Liver (tissue), 9 donors: ENCODE data around the gene CCDC40. TPM values are rescaled to one million over a fixed set of nuclear protein-coding genes. Genes with fewer than 3 reads are reported as not detected.
"Not testable (repeated sequence)": the region's sequence is repeated elsewhere in the genome, so short reads cannot be mapped to it uniquely, and the experiment has no call there.

Source experiments
- DNase-seq: peaks from one replicate; pipeline ENCODE4 v3.0.0-alpha.2; 2017; ENCODE audit warnings: low spot score
- H3K27ac ChIP-seq, 2 donors: one replicate each; pipeline ENCODE4 v1.7.0; 2013; ENCODE audit warnings: inconsistent platforms in 2 of 2, low read length in 2 of 2, control low read depth in 1 of 2, low read depth in 1 of 2, mild to moderate bottlenecking in 1 of 2
- H3K27me3 ChIP-seq, 4 donors: one replicate each; pipeline versions ENCODE4 v1.6.1 to v1.7.0; 2013; ENCODE audit warnings: low read length in 3 of 4, inconsistent platforms in 1 of 4, mild to moderate bottlenecking in 1 of 4, moderate library complexity in 1 of 4; ENCODE audit not compliant: control insufficient read depth in 4 of 4, insufficient read depth in 4 of 4
- H3K36me3 ChIP-seq, 4 donors: one replicate each; pipeline versions ENCODE4 v1.6.1 to v1.7.0; 2013; ENCODE audit warnings: low read length in 3 of 4, mild to moderate bottlenecking in 3 of 4, low read depth in 1 of 4, moderate library complexity in 1 of 4; ENCODE audit not compliant: control insufficient read depth in 4 of 4, insufficient read depth in 3 of 4
- H3K4me1 ChIP-seq, 4 donors: one replicate each; pipeline versions ENCODE4 v1.6.1 to v1.7.0; 2013; ENCODE audit warnings: low read length in 3 of 4, mild to moderate bottlenecking in 3 of 4, moderate library complexity in 1 of 4; ENCODE audit not compliant: control insufficient read depth in 4 of 4, insufficient read depth in 4 of 4
- H3K4me3 ChIP-seq, 3 donors: one replicate each; pipeline versions ENCODE4 v1.6.1 to v1.7.0; 2013; ENCODE audit warnings: low read length in 3 of 3, control low read depth in 1 of 3, low read depth in 1 of 3, mild to moderate bottlenecking in 1 of 3
- H3K9ac ChIP-seq, 2 donors: one replicate each; pipeline ENCODE4 v1.7.0; 2013; ENCODE audit warnings: low read length in 2 of 2, mild to moderate bottlenecking in 2 of 2, moderate library complexity in 2 of 2, control low read depth in 1 of 2, low read depth in 1 of 2
- H3K9me3 ChIP-seq, 4 donors: one replicate each; pipeline versions ENCODE4 v1.6.1 to v1.7.0; 2013; ENCODE audit warnings: low read length in 3 of 4; ENCODE audit not compliant: control insufficient read depth in 4 of 4
- EGR1 ChIP-seq, 2 donors: IDR thresholded peaks; 2 replicates each; pipeline ENCODE4 v1.6.1; 2016 to 2018; ENCODE audit warnings: antibody characterized with exemption in 2 of 2, low read depth in 2 of 2
- FOXA1 ChIP-seq: IDR thresholded peaks from 2 replicates; pipeline ENCODE4 v1.6.1; 2016; ENCODE audit warnings: antibody characterized with exemption
- GABPA ChIP-seq, 2 donors: IDR thresholded peaks in 1 of 2; conservative IDR thresholded peaks in 1 of 2; 2 replicates each; pipeline ENCODE4 v1.6.1; 2016; ENCODE audit warnings: antibody characterized with exemption in 2 of 2, mild to moderate bottlenecking in 1 of 2, moderate library complexity in 1 of 2
- HNF4A ChIP-seq, 2 donors: conservative IDR thresholded peaks; 2 replicates each; pipeline ENCODE4 v1.6.1; 2016; ENCODE audit warnings: antibody characterized with exemption in 2 of 2, mild to moderate bottlenecking in 2 of 2
- RAD21 ChIP-seq, 2 donors: IDR thresholded peaks; 2 replicates each; pipeline ENCODE4 v1.6.1; 2016; ENCODE audit warnings: antibody characterized with exemption in 2 of 2, mild to moderate bottlenecking in 2 of 2
- RXRA ChIP-seq, 2 donors: IDR thresholded peaks; 2 replicates each; pipeline ENCODE4 v1.6.1; 2017 to 2018; ENCODE audit warnings: antibody characterized with exemption in 2 of 2, mild to moderate bottlenecking in 1 of 2
- SP1 ChIP-seq: IDR thresholded peaks from 2 replicates; pipeline ENCODE4 v1.6.1; 2018; ENCODE audit warnings: antibody characterized with exemption, mild to moderate bottlenecking
- TAF1 ChIP-seq: conservative IDR thresholded peaks from 2 replicates; pipeline ENCODE4 v1.6.1; 2016; ENCODE audit warnings: antibody characterized with exemption, mild to moderate bottlenecking
- WGBS: extraction: QIAGEN DNeasy Blood & Tissue Kit; methylation state at CpG from one replicate; pipeline ENCODE4 v1.1.7; 2013; 5-methylcytosine and 5-hydroxymethylcytosine counted together
- polyA plus RNA-seq, 2 donors: library from polyadenylated mRNA; stranded (reverse) in 1 of 2; unstranded in 1 of 2; fragments of 200-250 nt in 1 of 2; fragments of >200 nt in 1 of 2; fragmentation: Nextera tagmentation in 1 of 2; extraction: Ambion mirVana in 1 of 2; gene quantifications; one replicate each; pipeline versions ENCODE4 v1.2.1 to v1.2.3, GENCODE V29; 2013 to 2015
- total RNA-seq, 2 donors: library from RNA; depleted of rRNA; stranded (reverse); fragments of >200 nt; gene quantifications; one replicate each; pipeline ENCODE4 v1.2.3, GENCODE V29; 2014
- TF ChIP-seq, protein P1 (sequence below): fragments of 150-350 bp; IDR thresholded peaks from 2 replicates; pipeline ENCODE4 v1.5.1; 2017; ENCODE audit warnings: improper control_type of control experiment, low read depth, low read length; ENCODE audit not compliant: missing input control
- TF ChIP-seq, protein P2 (sequence below): IDR thresholded peaks from 2 replicates; pipeline ENCODE4 v1.6.1; 2016; ENCODE audit warnings: antibody characterized with exemption
- TF ChIP-seq, protein P3 (sequence below): IDR thresholded peaks from 2 replicates; pipeline ENCODE4 v1.6.1; 2016; ENCODE audit warnings: antibody characterized with exemption
- TF ChIP-seq, protein P4 (sequence below): IDR thresholded peaks from 2 replicates; pipeline ENCODE4 v1.6.1; 2016; ENCODE audit warnings: antibody characterized with exemption
- donor health status: healthy.
- donor health status: healthy.
- donor health status: healthy.
- donor health status: healthy.
- donor health status: healthy.

CCDC40 gene
- total and polyA plus RNA-seq, 4 donors, result 0.60 to 3.0 (median 1.4) TPM

DNA sequence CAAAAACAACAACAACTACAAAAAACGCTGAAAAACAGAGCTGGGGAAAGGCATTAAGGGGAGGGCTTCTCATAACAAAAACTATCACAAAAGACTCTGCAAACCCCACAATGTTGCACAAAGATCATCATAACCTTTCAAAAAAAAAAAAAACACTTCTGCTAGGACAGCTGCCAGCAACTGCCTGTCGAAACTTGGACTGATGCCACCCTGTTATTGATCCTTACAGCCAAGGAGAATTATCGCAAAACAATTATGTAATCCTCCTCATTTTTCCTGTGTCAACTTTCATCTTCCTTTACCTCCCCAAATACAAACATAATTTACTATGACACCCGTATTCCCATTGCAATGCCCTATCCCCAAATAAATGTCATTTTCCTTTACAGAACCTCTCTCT, 9.3 kb downstream of the CCDC40 start:
- 20% methylated on average over 4 of the region's 4 CpGs for WGBS
- Histone ChIP-seq H3K9me3 (peaks cover 0 to 3% (median 0%) of the 10 kb centered on the region in 4 donors), H3K27ac (peak overlapping the region in 1 of 2 donors; percentile 12), H3K4me1 (peaks cover 0 to 10% (median 6%) of the 10 kb centered on the region in 4 donors), H3K4me3 (no peak overlapping the region), H3K27me3 (no peaks in the 10 kb centered on the region), H3K36me3 (peaks cover 0 to 2% (median 0%) of the 10 kb centered on the region in 4 donors), H3K9ac (no peak overlapping the region)
- peak in 1 of 2 donors; percentile 18 for TF ChIP-seq RAD21 (IDR thresholded peaks at IDR 0.05)
- no peak for TF ChIP-seq SP1
- peak; percentile 25 to 32 for TF ChIP-seq RXRA (IDR thresholded peaks at IDR 0.05)
- TF ChIP-seq HNF4A (conservative IDR thresholded peaks at IDR 0.05), result peak in 1 of 2 donors; percentile 34
- TF ChIP-seq, protein P1, sequence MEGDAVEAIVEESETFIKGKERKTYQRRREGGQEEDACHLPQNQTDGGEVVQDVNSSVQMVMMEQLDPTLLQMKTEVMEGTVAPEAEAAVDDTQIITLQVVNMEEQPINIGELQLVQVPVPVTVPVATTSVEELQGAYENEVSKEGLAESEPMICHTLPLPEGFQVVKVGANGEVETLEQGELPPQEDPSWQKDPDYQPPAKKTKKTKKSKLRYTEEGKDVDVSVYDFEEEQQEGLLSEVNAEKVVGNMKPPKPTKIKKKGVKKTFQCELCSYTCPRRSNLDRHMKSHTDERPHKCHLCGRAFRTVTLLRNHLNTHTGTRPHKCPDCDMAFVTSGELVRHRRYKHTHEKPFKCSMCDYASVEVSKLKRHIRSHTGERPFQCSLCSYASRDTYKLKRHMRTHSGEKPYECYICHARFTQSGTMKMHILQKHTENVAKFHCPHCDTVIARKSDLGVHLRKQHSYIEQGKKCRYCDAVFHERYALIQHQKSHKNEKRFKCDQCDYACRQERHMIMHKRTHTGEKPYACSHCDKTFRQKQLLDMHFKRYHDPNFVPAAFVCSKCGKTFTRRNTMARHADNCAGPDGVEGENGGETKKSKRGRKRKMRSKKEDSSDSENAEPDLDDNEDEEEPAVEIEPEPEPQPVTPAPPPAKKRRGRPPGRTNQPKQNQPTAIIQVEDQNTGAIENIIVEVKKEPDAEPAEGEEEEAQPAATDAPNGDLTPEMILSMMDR, result no peak
- TF ChIP-seq, protein P2, sequence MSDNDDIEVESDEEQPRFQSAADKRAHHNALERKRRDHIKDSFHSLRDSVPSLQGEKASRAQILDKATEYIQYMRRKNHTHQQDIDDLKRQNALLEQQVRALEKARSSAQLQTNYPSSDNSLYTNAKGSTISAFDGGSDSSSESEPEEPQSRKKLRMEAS, result no peak
- no peak for DNase-seq

DNA sequence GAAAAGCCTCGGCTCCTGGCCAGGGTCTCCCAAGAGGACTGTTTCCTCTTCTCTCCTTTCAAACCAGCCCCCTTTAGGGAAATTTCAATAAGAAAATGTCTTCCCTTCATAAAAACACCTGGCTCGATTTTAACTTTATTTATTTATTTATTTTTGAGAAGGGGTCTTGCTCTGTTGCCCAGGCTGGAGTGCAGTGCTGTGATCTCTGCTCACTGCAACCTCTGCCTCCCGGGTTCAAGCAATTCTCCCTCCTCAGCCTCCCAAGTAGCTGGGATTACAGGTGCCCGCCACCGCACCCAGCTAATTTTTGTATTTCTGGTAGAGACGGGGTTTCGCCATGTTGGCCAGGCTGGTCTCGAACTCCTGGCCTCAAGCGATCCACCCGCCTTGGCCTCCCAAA, 10.3 kb downstream of the CCDC40 start:
- not testable (repeated sequence) for H3K27me3 ChIP-seq, H3K9me3 ChIP-seq, DNase-seq, H3K4me3 ChIP-seq, H3K27ac ChIP-seq, H3K36me3 ChIP-seq, H3K9ac ChIP-seq
- H3K4me1 ChIP-seq, result peaks cover 0 to 10% (median 6%) of the 10 kb centered on the region in 4 donors
- WGBS, result 97% methylated on average over 10 of the region's 10 CpGs

DNA sequence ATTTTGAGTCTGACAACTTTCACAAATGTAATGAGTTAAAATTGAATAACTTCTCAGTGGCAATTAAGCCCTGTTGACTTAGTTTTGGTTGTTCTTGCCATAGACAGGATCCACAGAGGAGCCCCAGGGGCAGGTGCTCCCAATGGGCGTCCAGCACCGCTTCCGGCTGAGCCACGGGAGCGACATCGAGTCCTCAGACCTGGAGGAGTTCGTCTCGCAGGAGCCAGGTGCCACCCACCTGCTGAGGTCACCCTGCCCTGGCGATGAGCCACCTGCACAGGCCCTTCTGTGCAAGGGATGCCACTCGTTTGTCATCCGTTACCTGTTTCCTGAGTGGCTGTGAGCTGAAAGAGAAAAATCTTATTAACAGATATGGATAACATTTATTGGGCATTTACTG, 10.7 kb downstream of the CCDC40 start:
- DNase-seq, result no peak
- peaks cover 0 to 3% (median 0%) of the 10 kb centered on the region in 4 donors for H3K9me3 ChIP-seq
- H3K27ac ChIP-seq, result no peak overlapping the region
- H3K9ac ChIP-seq, result no peak overlapping the region
- no peaks in the 10 kb centered on the region for H3K27me3 ChIP-seq
- H3K36me3 ChIP-seq, result peaks cover 0 to 2% (median 0%) of the 10 kb centered on the region in 4 donors
- 94% methylated on average over 11 of the region's 11 CpGs for WGBS
- TF ChIP-seq TAF1, result no peak
- TF ChIP-seq, protein P2, result no peak
- TF ChIP-seq SP1, result no peak
- TF ChIP-seq, protein P3, sequence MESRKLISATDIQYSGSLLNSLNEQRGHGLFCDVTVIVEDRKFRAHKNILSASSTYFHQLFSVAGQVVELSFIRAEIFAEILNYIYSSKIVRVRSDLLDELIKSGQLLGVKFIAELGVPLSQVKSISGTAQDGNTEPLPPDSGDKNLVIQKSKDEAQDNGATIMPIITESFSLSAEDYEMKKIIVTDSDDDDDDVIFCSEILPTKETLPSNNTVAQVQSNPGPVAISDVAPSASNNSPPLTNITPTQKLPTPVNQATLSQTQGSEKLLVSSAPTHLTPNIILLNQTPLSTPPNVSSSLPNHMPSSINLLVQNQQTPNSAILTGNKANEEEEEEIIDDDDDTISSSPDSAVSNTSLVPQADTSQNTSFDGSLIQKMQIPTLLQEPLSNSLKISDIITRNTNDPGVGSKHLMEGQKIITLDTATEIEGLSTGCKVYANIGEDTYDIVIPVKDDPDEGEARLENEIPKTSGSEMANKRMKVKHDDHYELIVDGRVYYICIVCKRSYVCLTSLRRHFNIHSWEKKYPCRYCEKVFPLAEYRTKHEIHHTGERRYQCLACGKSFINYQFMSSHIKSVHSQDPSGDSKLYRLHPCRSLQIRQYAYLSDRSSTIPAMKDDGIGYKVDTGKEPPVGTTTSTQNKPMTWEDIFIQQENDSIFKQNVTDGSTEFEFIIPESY, result no peak
- no peak for TF ChIP-seq FOXA1
- TF ChIP-seq, protein P4, sequence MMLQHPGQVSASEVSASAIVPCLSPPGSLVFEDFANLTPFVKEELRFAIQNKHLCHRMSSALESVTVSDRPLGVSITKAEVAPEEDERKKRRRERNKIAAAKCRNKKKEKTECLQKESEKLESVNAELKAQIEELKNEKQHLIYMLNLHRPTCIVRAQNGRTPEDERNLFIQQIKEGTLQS, result no peak
- TF ChIP-seq GABPA (IDR thresholded peaks at IDR 0.05 in 1 of 2, conservative IDR thresholded peaks at IDR 0.05 in 1 of 2), result no peak
- no peak for TF ChIP-seq EGR1 (IDR thresholded peaks at IDR 0.05; ENCODE audit: low read depth in 2 of 2)
- TF ChIP-seq RAD21 (IDR thresholded peaks at IDR 0.05), result no peak
- peaks cover 0 to 10% (median 6%) of the 10 kb centered on the region in 4 donors for H3K4me1 ChIP-seq
- H3K4me3 ChIP-seq, result no peak overlapping the region
